GM10248 (cell line): Measurements from ENCODE around the gene SETDB2.

Source experiments
- CTCF ChIA-PET: fragments of 300-600 bp; sonication (Branson Sonifier 250); formaldehyde crosslinking; extraction: SDS; loops from one replicate; lab custom pipeline; 2021; ENCODE audit warnings: antibody characterized with exemption; lab: Yijun Ruan, JAX
- POLR2A ChIA-PET: fragments of 350-650 bp; sonication (Branson Sonifier 250); formaldehyde crosslinking; extraction: SDS; loops from one replicate; lab custom pipeline; 2020; ENCODE audit warnings: antibody characterized with exemption; lab: Yijun Ruan, JAX
- DNase-seq: peaks from one replicate; pipeline ENCODE4 v3.0.0; 2012; ENCODE audit errors: extremely low spot score
- CTCF ChIP-seq: IDR thresholded peaks from 2 replicates; pipeline ENCODE4 v1.5.1; 2012; ENCODE audit warnings: mild to moderate bottlenecking, low read depth; ENCODE audit errors: extremely low read depth, missing control alignments, control extremely low read depth

Gene SETDB2

GRCh38 chr13:49443704-49444523 is at the start of gene SETDB2, which contains the start of gene CAB39L:
Gene SETDB2, plus strand, starts transcription at chr13:49444274. Its CDS starts 7,620 bp downstream, at chr13:49451894.
Gene CAB39L, minus strand, starts transcription at chr13:49444064. Its CDS starts 61,154 bp downstream, at chr13:49382910.
- DNase-seq, result peak; percentile 96
- ChIA-PET POLR2A (interaction anchor here (1.1 to 2.6 kb wide), 3 partner anchors 10 to 333 kb away, joined by 3 to 12 read pairs (median 4); no protein-coding TSS in a partner anchor), CTCF (interaction anchor here (1.0 to 3.1 kb wide), 17 partner anchors 9 to 348 kb away, joined by 3 to 14 read pairs (median 5); partner anchors contain the start of genes ARL11 and KPNA3)
- peak; percentile 26 for TF ChIP-seq CTCF

GRCh38 chr13:49395451-49395865 is 48.6 kb upstream of the SETDB2 start:
- TF ChIP-seq CTCF, result no peak
- ChIA-PET POLR2A (no interaction called here), CTCF (no interaction called here)
- DNase-seq, result no peak

GRCh38 chr13:49395878-49396380 is 48.1 kb upstream of the SETDB2 start:
- ChIA-PET POLR2A (no interaction called here), CTCF (interaction anchor here (0.7 kb wide), 1 partner anchor 11 kb away, joined by 3 read pairs; no protein-coding TSS in a partner anchor)
- no peak for DNase-seq
- TF ChIP-seq CTCF, result no peak

GRCh38 chr13:49399801-49400472 is 44.1 kb upstream of the SETDB2 start:
- CTCF ChIA-PET, result no interaction called here
- POLR2A ChIA-PET, result no interaction called here
- DNase-seq, result no peak

GRCh38 chr13:49400755-49401659 is 43.1 kb upstream of the SETDB2 start:
- ChIA-PET CTCF (interaction anchor here (0.9 to 1.6 kb wide), 6 partner anchors 15 to 210 kb away, joined by 3 to 4 read pairs (median 3); no protein-coding TSS in a partner anchor), POLR2A (interaction anchor here (0.6 kb wide), 1 partner anchor 8 kb away, joined by 6 read pairs; no protein-coding TSS in a partner anchor)
- TF ChIP-seq CTCF, result no peak
- no peak for DNase-seq

More at GRCh38 chr13:49399801-49400472, 44.1 kb upstream of the SETDB2 start:
- TF ChIP-seq CTCF, result no peak
